HUES64 (cell line): Measurements from ENCODE around the gene DDX1.

ENCODE experiments used
- H3K27ac ChIP-seq: 2 replicates; pipeline ENCODE4 v1.7.0; 2013; ENCODE audit warnings: low read depth, low read length, inconsistent platforms
- H3K27me3 ChIP-seq: 2 replicates; pipeline ENCODE4 v1.6.1; 2013; ENCODE audit warnings: mild to moderate bottlenecking, low read length; ENCODE audit not compliant: insufficient read depth
- H3K36me3 ChIP-seq: 2 replicates; pipeline ENCODE4 v1.6.1; 2013; ENCODE audit warnings: mild to moderate bottlenecking, low read length; ENCODE audit not compliant: insufficient read depth
- H3K4me1 ChIP-seq: 2 replicates; pipeline ENCODE4 v1.6.1; 2013; ENCODE audit warnings: mild to moderate bottlenecking, low read length, moderate library complexity; ENCODE audit not compliant: insufficient read depth
- H3K4me3 ChIP-seq: 2 replicates; pipeline ENCODE4 v1.5.1; 2013; ENCODE audit warnings: mild to moderate bottlenecking, low read length, moderate library complexity
- H3K9ac ChIP-seq: 2 replicates; pipeline ENCODE4 v1.6.1; 2013; ENCODE audit warnings: mild to moderate bottlenecking, low read depth, low read length
- H3K9me3 ChIP-seq: 2 replicates; pipeline ENCODE4 v1.6.1; 2013; ENCODE audit warnings: low read depth, low read length; ENCODE audit not compliant: insufficient read depth
- WGBS: fragments of 150-250, 120-280 bp; methylation state at CpG from one replicate; pipeline ENCODE4 v1.1.7; 2013; ENCODE audit warnings: missing lambda C conversion rate; 5-methylcytosine and 5-hydroxymethylcytosine counted together

Gene DDX1

GRCh38 chr2:15554525-15555218 lies 37.0 kb upstream of the DDX1 start:
- Histone ChIP-seq H3K9ac (no peak overlapping the region), H3K4me1 (no peaks in the 10 kb centered on the region), H3K9me3 (no peaks in the 10 kb centered on the region), H3K36me3 (peaks cover 26% of the 10 kb centered on the region), H3K4me3 (no peak overlapping the region), H3K27me3 (no peaks in the 10 kb centered on the region), H3K27ac (no peak overlapping the region)
- WGBS, result 97% methylated on average over 4 of the region's 5 CpGs

DNA sequence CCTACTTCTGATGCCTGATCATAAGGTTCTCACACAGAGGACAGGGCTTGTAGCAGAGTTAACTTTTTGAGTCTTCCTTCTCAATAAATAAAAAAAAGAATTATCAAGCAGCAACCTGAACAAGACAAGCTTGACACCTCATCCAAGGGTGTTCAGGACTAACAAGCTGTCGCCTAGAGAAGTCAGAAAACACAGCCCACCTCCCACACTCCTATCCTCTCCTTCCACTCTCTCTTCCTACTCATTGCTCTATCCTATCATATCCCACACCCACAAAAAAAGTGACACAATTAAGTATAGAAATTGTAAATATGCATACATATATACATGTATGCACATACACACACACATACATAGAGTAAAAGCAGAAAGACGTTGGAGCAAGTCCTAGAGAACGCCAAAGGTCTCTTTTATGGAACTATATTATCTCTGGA lies 35.9 kb upstream of the DDX1 start:
- Histone ChIP-seq H3K9ac (no peak overlapping the region), H3K27me3 (no peaks in the 10 kb centered on the region), H3K36me3 (peaks cover 26% of the 10 kb centered on the region), H3K9me3 (no peaks in the 10 kb centered on the region), H3K4me3 (no peak overlapping the region), H3K4me1 (peaks cover 5% of the 10 kb centered on the region; the same call in 1 of the 2 replicates), H3K27ac (no peak overlapping the region)
- WGBS, result 96% methylated on average over 3 of the region's 3 CpGs

DNA sequence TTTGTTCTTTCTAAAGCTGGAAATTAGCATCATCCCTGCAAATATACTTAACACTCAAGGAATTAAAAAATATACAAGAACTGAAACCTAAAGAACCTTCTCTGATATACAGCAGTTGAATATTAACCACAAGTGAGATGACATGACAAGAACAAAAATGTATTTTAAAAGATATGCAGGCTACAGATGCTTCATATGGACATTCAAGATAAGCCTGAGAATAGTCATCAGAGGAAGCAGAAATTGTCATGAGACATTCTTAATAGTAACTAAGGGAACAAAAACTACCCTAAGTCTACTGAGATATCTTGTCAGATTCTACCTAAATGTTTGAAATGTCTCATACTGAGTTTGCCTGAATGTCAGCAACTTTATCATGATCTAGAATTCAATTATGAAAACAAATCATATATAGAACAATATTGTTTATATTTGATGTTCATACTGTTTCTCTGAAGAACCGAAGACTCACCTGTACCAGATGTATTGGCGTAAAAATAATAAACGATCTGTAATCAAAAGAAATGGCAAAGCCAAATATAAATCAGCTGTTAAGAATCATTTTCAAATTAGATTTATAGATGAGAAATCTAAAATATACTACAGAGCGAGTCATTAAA lies 35.2 kb upstream of the DDX1 start:
- H3K36me3 ChIP-seq, result peaks cover 26% of the 10 kb centered on the region
- H3K27ac ChIP-seq, result no peak overlapping the region
- H3K9ac ChIP-seq, result no peak overlapping the region
- 86% methylated on average over 3 of the region's 4 CpGs for WGBS
- H3K4me3 ChIP-seq, result no peak overlapping the region
- H3K9me3 ChIP-seq, result no peaks in the 10 kb centered on the region
- peaks cover 6% of the 10 kb centered on the region; the same call in 1 of the 2 replicates for H3K4me1 ChIP-seq
- no peaks in the 10 kb centered on the region for H3K27me3 ChIP-seq

GRCh38 chr2:15557887-15558311 lies 33.8 kb upstream of the DDX1 start:
- H3K27ac ChIP-seq, result no peak overlapping the region
- H3K36me3 ChIP-seq, result peaks cover 24% of the 10 kb centered on the region
- no peaks in the 10 kb centered on the region for H3K27me3 ChIP-seq
- H3K4me3 ChIP-seq, result no peak overlapping the region
- no peak overlapping the region for H3K9ac ChIP-seq
- no peaks in the 10 kb centered on the region for H3K9me3 ChIP-seq
- WGBS, result 89% methylated on average over 5 of the region's 5 CpGs
- peaks cover 16% of the 10 kb centered on the region; the same call in 1 of the 2 replicates for H3K4me1 ChIP-seq

DNA sequence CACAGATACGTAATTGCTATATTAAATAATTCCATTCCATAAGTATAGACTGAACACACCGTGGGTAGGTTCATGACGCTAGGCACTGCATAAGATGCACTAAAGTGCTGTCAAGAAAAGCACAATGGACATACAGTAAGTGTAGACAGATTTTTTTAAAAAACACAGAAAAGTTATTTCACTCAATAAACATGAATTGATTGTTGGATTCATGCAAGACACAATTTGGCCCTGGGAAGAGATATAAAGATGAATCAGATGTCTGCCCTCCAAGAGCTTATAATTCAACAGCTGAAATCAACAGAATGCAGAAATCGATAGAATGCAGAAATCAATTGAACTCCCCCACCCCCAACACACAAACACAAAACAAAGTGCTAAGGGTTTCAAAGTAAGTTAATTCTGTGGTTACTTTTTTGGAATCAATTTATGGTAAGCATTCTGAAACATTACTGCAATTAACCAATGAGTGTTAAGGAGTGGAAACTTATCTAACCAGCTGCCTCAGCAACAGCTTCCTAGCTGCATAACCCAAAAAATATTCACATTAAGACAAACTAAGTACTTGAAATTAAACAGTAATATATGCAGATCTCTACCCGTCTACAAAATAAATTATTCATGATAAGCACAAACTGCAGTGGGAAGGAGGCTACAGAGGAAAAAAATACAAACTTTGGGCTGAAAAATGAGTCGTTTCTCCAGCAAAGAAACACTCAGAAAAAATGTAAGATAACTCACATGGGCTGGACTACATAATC lies 32.1 kb upstream of the DDX1 start:
- Histone ChIP-seq H3K9me3 (no peaks in the 10 kb centered on the region), H3K4me1 (peaks cover 16% of the 10 kb centered on the region; the same call in 1 of the 2 replicates), H3K27me3 (no peaks in the 10 kb centered on the region), H3K27ac (no peak overlapping the region), H3K36me3 (peaks cover 12% of the 10 kb centered on the region), H3K4me3 (peak overlapping the region; percentile 86), H3K9ac (no peak overlapping the region)
- 83% methylated on average over 5 of the region's 6 CpGs for WGBS

GRCh38 chr2:15560140-15560987 lies 31.3 kb upstream of the DDX1 start:
- Histone ChIP-seq H3K27ac (no peak overlapping the region), H3K4me3 (peak overlapping the region; percentile 86)

DNA sequence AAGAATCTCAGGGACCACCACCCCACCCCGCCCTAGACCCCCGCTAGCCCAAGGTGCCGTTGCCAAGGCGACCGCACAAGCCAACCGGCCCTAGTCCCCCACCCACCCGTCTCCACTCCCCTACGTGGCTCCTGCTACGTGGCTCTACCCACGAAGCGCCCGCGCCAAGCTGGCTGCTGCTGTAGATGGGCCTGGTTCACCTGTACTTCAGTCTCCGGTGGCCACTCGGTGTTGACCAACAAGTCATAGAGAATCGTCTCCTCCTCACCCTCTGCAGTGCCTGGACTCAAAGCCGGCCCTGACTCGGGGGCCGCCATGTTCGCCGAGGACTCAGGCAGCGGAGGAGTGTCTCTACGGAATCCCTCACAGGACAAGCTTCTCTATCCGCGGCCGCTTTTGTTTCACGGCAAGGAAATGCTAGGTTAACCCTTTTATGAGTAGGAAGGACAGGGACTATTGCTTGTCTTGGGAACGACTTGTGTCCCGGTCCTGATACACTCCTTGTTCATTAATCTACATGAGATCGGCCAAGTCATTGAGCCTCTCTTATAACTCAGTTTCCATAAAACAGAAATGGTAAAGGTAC lies 30.6 kb upstream of the DDX1 start, which contains the start of gene NBAS:
Gene NBAS, minus strand, starts transcription at position 347 of the 586 bp plus-strand sequence. Its CDS starts 30 bp downstream, at position 317.
- H3K27ac ChIP-seq, result peak within 1 kb of the TSS; percentile 29
- WGBS, result under 1% methylated on average over 30 of the region's 30 CpGs
- H3K4me1 ChIP-seq, result peaks cover 16% of the 10 kb centered on the region; the same call in 1 of the 2 replicates
- H3K27me3 ChIP-seq, result no peaks in the 10 kb centered on the region
- peaks cover 6% of the 10 kb centered on the region for H3K36me3 ChIP-seq
- no peaks in the 10 kb centered on the region for H3K9me3 ChIP-seq
- peak within 1 kb of the TSS; percentile 86 for H3K4me3 ChIP-seq
- H3K9ac ChIP-seq, result peak within 1 kb of the TSS; percentile 70

More at GRCh38 chr2:15560140-15560987, 31.3 kb upstream of the DDX1 start:
- 6% methylated on average over 32 of the region's 32 CpGs for WGBS
- Histone ChIP-seq H3K4me1 (peaks cover 16% of the 10 kb centered on the region; the same call in 1 of the 2 replicates), H3K9ac (peak overlapping the region; percentile 70), H3K27me3 (no peaks in the 10 kb centered on the region), H3K36me3 (peaks cover 9% of the 10 kb centered on the region), H3K9me3 (no peaks in the 10 kb centered on the region)

- peak overlapping the region; percentile 70; the same call in 1 of the 2 replicates for H3K9ac ChIP-seq
- H3K4me3 ChIP-seq, result peak overlapping the region; percentile 86
- H3K27ac ChIP-seq, result peak overlapping the region; percentile 29
- peaks cover 16% of the 10 kb centered on the region; the same call in 1 of the 2 replicates for H3K4me1 ChIP-seq
- no peaks in the 10 kb centered on the region for H3K9me3 ChIP-seq
- no peaks in the 10 kb centered on the region for H3K36me3 ChIP-seq
- no peaks in the 10 kb centered on the region for H3K27me3 ChIP-seq
- WGBS, result 29% methylated on average over 11 of the region's 13 CpGs
These were observed 29.9 kb upstream of the DDX1 start for GRCh38 chr2:15561574-15562344.

- Histone ChIP-seq H3K9me3 (no peaks in the 10 kb centered on the region), H3K36me3 (no peaks in the 10 kb centered on the region), H3K27ac (no peak overlapping the region), H3K9ac (no peak overlapping the region), H3K4me1 (peaks cover 16% of the 10 kb centered on the region; the same call in 1 of the 2 replicates), H3K27me3 (no peaks in the 10 kb centered on the region), H3K4me3 (no peak overlapping the region)
- WGBS, result 92% methylated on average over 3 of the region's 6 CpGs
These were observed 29.2 kb upstream of the DDX1 start for GRCh38 chr2:15562354-15563031.
